ENCODE data around the gene CCDC13. TPM values are rescaled to one million over a fixed set of nuclear protein-coding genes. Genes with fewer than 3 reads are reported as not detected.

Gene CCDC13
- total and polyA plus RNA-seq, 7 donors: 0.60 to 3.9 (median 1.1) TPM; not detected in 1

DNA sequence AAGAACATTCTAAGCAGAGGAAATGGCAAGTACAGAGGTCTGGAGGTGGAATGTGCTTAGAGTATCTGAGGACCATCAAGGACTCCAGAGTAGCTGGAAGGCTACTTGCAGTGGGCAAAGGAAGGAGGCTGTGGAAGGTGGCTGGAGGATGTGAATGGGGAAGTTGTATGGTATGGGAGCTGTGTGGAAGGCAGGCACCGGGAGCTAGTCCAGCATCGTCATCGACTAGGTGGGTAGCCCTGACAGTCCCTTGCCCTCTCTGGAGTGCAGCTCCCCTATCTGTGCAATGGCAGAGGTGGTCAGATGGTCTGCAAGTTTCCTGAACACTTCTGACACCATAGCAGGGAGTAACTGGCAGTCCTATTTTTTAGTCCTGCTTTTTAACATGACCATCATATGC, 19.3 kb downstream of the CCDC13 start:
- no peaks in the 10 kb centered on the region for H3K9me3 ChIP-seq
- 92 to 93% methylated on average over 3 of the region's 3 CpGs for WGBS, 2 donors
- DNase-seq: no peak
- TF ChIP-seq POLR2A (IDR thresholded peaks at IDR 0.05) (no peak), EP300 (IDR thresholded peaks at IDR 0.05) (no peak), POLR2AphosphoS5 (IDR thresholded peaks at IDR 0.05) (no peak)
- TF ChIP-seq, protein P1, sequence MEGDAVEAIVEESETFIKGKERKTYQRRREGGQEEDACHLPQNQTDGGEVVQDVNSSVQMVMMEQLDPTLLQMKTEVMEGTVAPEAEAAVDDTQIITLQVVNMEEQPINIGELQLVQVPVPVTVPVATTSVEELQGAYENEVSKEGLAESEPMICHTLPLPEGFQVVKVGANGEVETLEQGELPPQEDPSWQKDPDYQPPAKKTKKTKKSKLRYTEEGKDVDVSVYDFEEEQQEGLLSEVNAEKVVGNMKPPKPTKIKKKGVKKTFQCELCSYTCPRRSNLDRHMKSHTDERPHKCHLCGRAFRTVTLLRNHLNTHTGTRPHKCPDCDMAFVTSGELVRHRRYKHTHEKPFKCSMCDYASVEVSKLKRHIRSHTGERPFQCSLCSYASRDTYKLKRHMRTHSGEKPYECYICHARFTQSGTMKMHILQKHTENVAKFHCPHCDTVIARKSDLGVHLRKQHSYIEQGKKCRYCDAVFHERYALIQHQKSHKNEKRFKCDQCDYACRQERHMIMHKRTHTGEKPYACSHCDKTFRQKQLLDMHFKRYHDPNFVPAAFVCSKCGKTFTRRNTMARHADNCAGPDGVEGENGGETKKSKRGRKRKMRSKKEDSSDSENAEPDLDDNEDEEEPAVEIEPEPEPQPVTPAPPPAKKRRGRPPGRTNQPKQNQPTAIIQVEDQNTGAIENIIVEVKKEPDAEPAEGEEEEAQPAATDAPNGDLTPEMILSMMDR (IDR thresholded peaks at IDR 0.05): no peak
- no peaks in the 10 kb centered on the region for H3K27me3 ChIP-seq
- peaks cover 0 to 37% (median 23%) of the 10 kb centered on the region in 4 donors for H3K4me1 ChIP-seq
- intact Hi-C loops (cut with DNase I): no loop called here
- H3K27ac ChIP-seq: no peak overlapping the region
- no peak overlapping the region for H3K4me3 ChIP-seq
- H3K36me3 ChIP-seq: no peaks in the 10 kb centered on the region

DNA sequence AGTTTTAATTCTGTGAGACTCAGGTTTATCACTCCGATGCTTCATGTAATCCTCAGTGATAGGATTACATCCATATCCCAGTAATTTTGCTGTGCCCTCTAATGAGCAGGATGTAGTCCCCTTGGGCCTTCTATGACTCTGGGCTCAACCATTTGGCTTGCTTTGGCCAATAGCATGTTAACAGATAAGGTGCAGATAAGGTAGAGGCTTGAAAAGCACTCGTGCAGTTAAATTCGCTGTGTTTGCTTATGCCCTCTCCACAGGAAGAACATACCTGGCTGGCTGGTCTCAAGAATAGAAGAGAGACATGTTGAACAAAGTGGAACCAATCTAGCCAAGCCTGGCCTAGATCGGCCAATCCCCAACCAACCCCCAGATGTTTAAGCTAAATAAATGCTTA, 20.1 kb downstream of the CCDC13 start:
- Histone ChIP-seq H3K9me3 (no peaks in the 10 kb centered on the region), H3K27me3 (no peaks in the 10 kb centered on the region), H3K27ac (no peak overlapping the region), H3K4me1 (peaks cover 0 to 45% (median 31%) of the 10 kb centered on the region in 4 donors), H3K4me3 (no peak overlapping the region), H3K36me3 (no peaks in the 10 kb centered on the region)
- intact Hi-C loops (cut with DNase I): no loop called here
- WGBS, 2 donors: 93% methylated on average over 4 of the region's 4 CpGs
- DNase-seq: no peak
- no peak for TF ChIP-seq POLR2AphosphoS5 (IDR thresholded peaks at IDR 0.05)
- no peak for TF ChIP-seq POLR2A (IDR thresholded peaks at IDR 0.05)
- TF ChIP-seq, protein P1 (IDR thresholded peaks at IDR 0.05): no peak
- TF ChIP-seq EP300 (IDR thresholded peaks at IDR 0.05): no peak

DNA sequence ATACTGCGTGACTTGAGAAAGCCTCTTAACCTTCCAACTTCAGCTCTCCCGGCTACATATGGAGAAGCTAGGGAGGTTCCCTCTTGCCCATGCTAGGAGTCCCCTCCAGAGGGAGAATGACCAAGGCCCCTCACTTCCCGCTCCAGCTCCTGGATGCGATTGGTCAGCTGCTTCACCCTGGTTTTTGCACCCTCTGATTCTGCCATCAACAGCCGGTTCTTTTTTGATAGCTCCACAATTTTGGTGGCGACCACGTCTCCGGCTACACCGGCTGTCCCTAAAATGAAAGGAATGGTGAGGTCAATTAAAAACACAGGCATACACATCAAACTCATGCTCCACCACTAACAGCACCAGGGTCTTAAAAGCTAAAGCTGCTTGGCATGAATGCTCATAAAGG, 20.6 kb downstream of the CCDC13 start:
- TF ChIP-seq POLR2A (IDR thresholded peaks at IDR 0.05) (no peak), POLR2AphosphoS5 (IDR thresholded peaks at IDR 0.05) (no peak), EP300 (IDR thresholded peaks at IDR 0.05) (no peak)
- TF ChIP-seq, protein P1 (IDR thresholded peaks at IDR 0.05): no peak
- Histone ChIP-seq H3K4me1 (peaks cover 0 to 50% (median 37%) of the 10 kb centered on the region in 4 donors), H3K27me3 (no peaks in the 10 kb centered on the region), H3K36me3 (no peaks in the 10 kb centered on the region), H3K9me3 (no peaks in the 10 kb centered on the region), H3K27ac (no peak overlapping the region), H3K4me3 (no peak overlapping the region)
- no peak for DNase-seq
- intact Hi-C loops (cut with DNase I): no loop called here
- 95 to 98% methylated on average over 9 of the region's 9 CpGs for WGBS, 2 donors

DNA sequence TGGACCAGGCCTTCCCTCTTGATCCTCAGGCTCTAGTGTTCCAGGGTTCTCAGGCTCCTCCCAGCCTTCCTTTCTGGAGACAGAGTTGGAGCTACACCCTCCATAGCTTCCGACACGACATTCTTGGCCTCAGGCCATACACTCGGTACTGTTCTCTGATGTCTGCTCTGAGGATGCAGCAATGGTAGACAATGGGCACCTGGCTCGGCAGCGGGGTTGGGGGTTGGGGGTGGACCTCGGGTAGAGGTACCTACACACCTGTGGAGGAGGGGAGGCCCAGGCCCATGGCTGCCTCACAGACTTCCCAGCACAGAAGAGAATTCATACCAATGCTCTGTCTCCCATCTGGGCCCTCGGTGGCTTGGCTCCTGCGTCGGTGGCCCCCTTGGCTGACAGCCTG, 21.4 kb downstream of the CCDC13 start:
- WGBS, 2 donors: 78 to 88% methylated on average over 9 of the region's 9 CpGs
- Histone ChIP-seq H3K36me3 (no peaks in the 10 kb centered on the region), H3K27ac (peak overlapping the region in 1 of 4 donors; percentile 84), H3K4me1 (peaks cover 0 to 58% (median 45%) of the 10 kb centered on the region in 4 donors), H3K4me3 (no peak overlapping the region), H3K27me3 (no peaks in the 10 kb centered on the region), H3K9me3 (no peaks in the 10 kb centered on the region)
- intact Hi-C loops (cut with DNase I): no loop called here
- TF ChIP-seq EP300 (IDR thresholded peaks at IDR 0.05) (no peak), POLR2AphosphoS5 (IDR thresholded peaks at IDR 0.05) (no peak), POLR2A (IDR thresholded peaks at IDR 0.05) (no peak)
- TF ChIP-seq, protein P1 (IDR thresholded peaks at IDR 0.05): no peak
- peak; percentile 58 for DNase-seq

DNA sequence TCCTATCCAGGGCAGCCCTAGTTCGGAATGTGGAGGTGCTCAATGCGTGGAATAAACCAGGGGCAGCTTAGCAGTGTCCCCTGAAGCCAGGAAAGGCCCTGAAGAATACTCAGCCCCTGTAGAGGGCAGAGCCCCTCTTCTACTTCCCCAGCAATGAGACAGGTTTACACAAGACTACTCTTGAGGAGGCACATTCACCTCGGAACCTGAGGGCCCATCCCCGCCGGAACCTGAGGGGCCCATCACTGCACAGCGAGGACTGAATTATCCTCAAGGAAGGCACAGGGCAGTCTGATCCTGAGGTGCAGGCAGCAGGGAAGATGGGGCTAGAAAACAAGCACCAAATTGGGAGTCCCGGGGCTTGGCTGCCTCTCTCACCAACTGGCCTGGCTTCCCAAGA, 22.2 kb downstream of the CCDC13 start:
- DNase-seq: peak; percentile 44
- TF ChIP-seq POLR2AphosphoS5 (IDR thresholded peaks at IDR 0.05) (no peak), POLR2A (IDR thresholded peaks at IDR 0.05) (no peak), EP300 (IDR thresholded peaks at IDR 0.05) (no peak)
- TF ChIP-seq, protein P1 (IDR thresholded peaks at IDR 0.05): no peak
- 93 to 95% methylated on average over 7 of the region's 7 CpGs for WGBS, 2 donors
- H3K27ac ChIP-seq: peak overlapping the region in 3 of 4 donors; percentile 84 to 90 (median 84)
- H3K27me3 ChIP-seq: no peaks in the 10 kb centered on the region
- H3K9me3 ChIP-seq: no peaks in the 10 kb centered on the region
- H3K4me1 ChIP-seq: peaks cover 0 to 65% (median 52%) of the 10 kb centered on the region in 4 donors
- intact Hi-C loops (cut with DNase I): no loop called here
- H3K36me3 ChIP-seq: no peaks in the 10 kb centered on the region
- H3K4me3 ChIP-seq: no peak overlapping the region
